Activated naive CD8-positive, alpha-beta T cell treated with anti-CD3 and anti-CD28 coated beads, Interleukin-2, amount 50 U/mL, for 16 hours (primary cell): ENCODE data around the gene HTR1E.
"Not testable (repeated sequence)": the region's sequence is repeated elsewhere in the genome, so short reads cannot be mapped to it uniquely, and the experiment has no call there.

ENCODE experiments used
- DNase-seq: peaks from one replicate; pipeline ENCODE4 v3.0.0-alpha.2; 2020; ENCODE audit warnings: low read depth, low spot score

The HTR1E gene

GRCh38 chr6:86973088-86973487, 35.8 kb downstream of the HTR1E start:
- DNase-seq: no peak

GRCh38 chr6:86978251-86978650, 40.9 kb downstream of the HTR1E start:
- DNase-seq: no peak

- DNase-seq: no peak
These were observed 64.2 kb downstream of the HTR1E start for GRCh38 chr6:87001494-87001893.

GRCh38 chr6:87002391-87002790, 65.1 kb downstream of the HTR1E start:
- not testable (repeated sequence) for DNase-seq

GRCh38 chr6:87006541-87006940, 69.2 kb downstream of the HTR1E start:
- DNase-seq: not testable (repeated sequence)

GRCh38 chr6:87009581-87009980, 72.3 kb downstream of the HTR1E start:
- not testable (repeated sequence) for DNase-seq

- no peak for DNase-seq
These were observed 74.7 kb downstream of the HTR1E start for GRCh38 chr6:87012035-87012434.

- no peak for DNase-seq
These were observed 75.4 kb downstream of the HTR1E start for GRCh38 chr6:87012743-87013142.

GRCh38 chr6:87016772-87017171, 79.4 kb downstream of the HTR1E start:
- DNase-seq: no peak

GRCh38 chr6:87027021-87027420, 89.7 kb downstream of the HTR1E start:
- DNase-seq: no peak

GRCh38 chr6:87029711-87030314, 92.5 kb downstream of the HTR1E start:
- no peak for DNase-seq

- no peak for DNase-seq
These were observed 103.4 kb downstream of the HTR1E start for GRCh38 chr6:87040729-87041128.

- no peak for DNase-seq
These were observed 108.3 kb downstream of the HTR1E start for GRCh38 chr6:87045521-87046075.

GRCh38 chr6:87049779-87050178, 112.5 kb downstream of the HTR1E start:
- no peak for DNase-seq

- DNase-seq: no peak
These were observed 116.0 kb downstream of the HTR1E start for GRCh38 chr6:87053312-87053711.

- no peak for DNase-seq
These were observed 117.0 kb downstream of the HTR1E start for GRCh38 chr6:87054143-87054833.

GRCh38 chr6:87059943-87060342, 122.6 kb downstream of the HTR1E start:
- no peak for DNase-seq

GRCh38 chr6:87065117-87065516, 127.8 kb downstream of the HTR1E start:
- DNase-seq: no peak
